Measurements from ENCODE around the gene REG1A. TPM values are rescaled to one million over a fixed set of nuclear protein-coding genes. Genes with fewer than 3 reads are reported as not detected.

Gene REG1A
- total and polyA plus RNA-seq, 4 donors: 2.3 to 9.2 (median 4.7) TPM; not detected in 1

DNA sequence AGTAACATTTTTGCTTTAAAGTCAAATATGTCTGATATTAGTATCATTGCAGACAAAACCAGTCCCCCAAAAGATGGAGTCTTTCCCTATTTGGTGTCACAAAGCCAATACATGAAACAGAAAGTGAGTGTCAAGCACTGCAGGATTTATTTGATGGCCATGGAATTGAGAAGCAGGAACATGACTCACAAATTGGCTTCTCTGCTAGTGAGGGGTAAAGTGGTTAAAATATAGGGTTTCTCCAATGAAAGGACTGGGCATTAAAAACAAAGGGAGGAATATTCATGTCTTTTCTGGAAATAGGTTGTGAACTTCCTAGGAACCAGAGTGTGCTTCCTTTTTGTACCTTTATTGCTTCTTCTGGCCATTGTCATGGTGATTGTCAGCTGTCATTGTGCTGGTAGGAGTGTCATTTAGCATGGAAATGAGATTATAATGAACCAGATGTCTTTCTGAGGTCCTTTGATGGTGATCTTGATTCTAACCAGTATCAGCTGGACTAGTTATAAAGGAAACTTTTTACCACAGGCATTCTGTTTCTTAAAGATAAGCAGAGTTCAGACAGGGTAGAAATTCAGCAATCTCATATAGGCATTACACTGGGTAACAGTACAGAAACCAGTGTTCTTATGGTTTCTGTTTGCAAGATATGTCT, 36.6 kb upstream of the REG1A start:
- H3K27ac ChIP-seq (ENCODE audit: low read depth in 1 of 2, low read length in 1 of 2): no peak overlapping the region
- no peaks in the 10 kb centered on the region for H3K36me3 ChIP-seq (ENCODE audit: control insufficient read depth in 4 of 4, insufficient read depth in 4 of 4, low read length in 4 of 4)
- H3K4me1 ChIP-seq (ENCODE audit: control insufficient read depth in 5 of 5, insufficient read depth in 5 of 5, low read length in 5 of 5): no peaks in the 10 kb centered on the region
- ATAC-seq (ENCODE audit: insufficient read depth, low FRiP score): no peak
- no peak for DNase-seq
- TF ChIP-seq, protein P1, sequence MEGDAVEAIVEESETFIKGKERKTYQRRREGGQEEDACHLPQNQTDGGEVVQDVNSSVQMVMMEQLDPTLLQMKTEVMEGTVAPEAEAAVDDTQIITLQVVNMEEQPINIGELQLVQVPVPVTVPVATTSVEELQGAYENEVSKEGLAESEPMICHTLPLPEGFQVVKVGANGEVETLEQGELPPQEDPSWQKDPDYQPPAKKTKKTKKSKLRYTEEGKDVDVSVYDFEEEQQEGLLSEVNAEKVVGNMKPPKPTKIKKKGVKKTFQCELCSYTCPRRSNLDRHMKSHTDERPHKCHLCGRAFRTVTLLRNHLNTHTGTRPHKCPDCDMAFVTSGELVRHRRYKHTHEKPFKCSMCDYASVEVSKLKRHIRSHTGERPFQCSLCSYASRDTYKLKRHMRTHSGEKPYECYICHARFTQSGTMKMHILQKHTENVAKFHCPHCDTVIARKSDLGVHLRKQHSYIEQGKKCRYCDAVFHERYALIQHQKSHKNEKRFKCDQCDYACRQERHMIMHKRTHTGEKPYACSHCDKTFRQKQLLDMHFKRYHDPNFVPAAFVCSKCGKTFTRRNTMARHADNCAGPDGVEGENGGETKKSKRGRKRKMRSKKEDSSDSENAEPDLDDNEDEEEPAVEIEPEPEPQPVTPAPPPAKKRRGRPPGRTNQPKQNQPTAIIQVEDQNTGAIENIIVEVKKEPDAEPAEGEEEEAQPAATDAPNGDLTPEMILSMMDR (IDR thresholded peaks at IDR 0.05; ENCODE audit: control extremely low read depth, extremely low read depth): no peak
- H3K4me3 ChIP-seq: no peak overlapping the region
- H3K9me3 ChIP-seq (ENCODE audit: control insufficient read depth in 4 of 4, insufficient read depth in 3 of 4, low read length in 3 of 4): no peaks in the 10 kb centered on the region
- no peak overlapping the region for H3K9ac ChIP-seq (ENCODE audit: insufficient read depth in 1 of 2, low read length in 2 of 2)
- H3K27me3 ChIP-seq (ENCODE audit: control insufficient read depth in 3 of 3, insufficient read depth in 3 of 3, low read length in 2 of 3): no peaks in the 10 kb centered on the region

DNA sequence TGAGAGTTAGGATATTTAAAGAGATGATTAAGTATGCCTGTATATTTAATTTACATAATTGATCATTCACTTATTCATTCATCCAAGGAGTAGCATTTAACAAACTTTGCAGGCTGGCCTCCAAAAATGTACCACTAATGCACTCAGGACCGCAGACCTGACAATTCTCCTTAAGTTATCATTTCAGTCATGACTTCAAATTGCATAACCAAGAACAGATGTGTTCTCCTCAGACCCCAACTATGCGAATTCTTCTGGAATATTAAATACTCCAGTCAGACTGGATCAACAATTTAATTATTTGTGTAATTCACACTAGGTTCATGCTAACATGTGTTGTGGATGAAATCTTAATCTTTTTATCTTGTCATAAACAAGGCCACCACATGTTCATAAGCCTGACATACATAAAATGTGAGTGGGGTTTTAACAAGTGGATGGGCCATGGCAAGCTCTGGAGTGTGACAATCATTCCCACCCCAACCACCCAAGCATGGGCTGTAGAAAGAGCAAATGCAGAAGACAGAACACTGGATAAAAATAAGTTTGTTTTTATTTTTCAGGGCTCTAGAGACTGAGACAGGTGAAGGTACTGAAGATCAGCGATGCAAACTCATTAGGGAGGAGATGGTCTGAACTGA, 35.7 kb upstream of the REG1A start:
- Histone ChIP-seq H3K4me1 (ENCODE audit: control insufficient read depth in 5 of 5, insufficient read depth in 5 of 5, low read length in 5 of 5) (no peaks in the 10 kb centered on the region), H3K4me3 (no peak overlapping the region), H3K36me3 (ENCODE audit: control insufficient read depth in 4 of 4, insufficient read depth in 4 of 4, low read length in 4 of 4) (no peaks in the 10 kb centered on the region), H3K9ac (ENCODE audit: insufficient read depth in 1 of 2, low read length in 2 of 2) (no peak overlapping the region), H3K9me3 (ENCODE audit: control insufficient read depth in 4 of 4, insufficient read depth in 3 of 4, low read length in 3 of 4) (no peaks in the 10 kb centered on the region), H3K27me3 (ENCODE audit: control insufficient read depth in 3 of 3, insufficient read depth in 3 of 3, low read length in 2 of 3) (no peaks in the 10 kb centered on the region), H3K27ac (ENCODE audit: low read depth in 1 of 2, low read length in 1 of 2) (no peak overlapping the region)
- 64 to 76% methylated on average over 3 of the region's 3 CpGs for WGBS, 2 donors
- no peak for ATAC-seq (ENCODE audit: insufficient read depth, low FRiP score)
- TF ChIP-seq, protein P1 (IDR thresholded peaks at IDR 0.05; ENCODE audit: control extremely low read depth, extremely low read depth): no peak
- DNase-seq: no peak

DNA sequence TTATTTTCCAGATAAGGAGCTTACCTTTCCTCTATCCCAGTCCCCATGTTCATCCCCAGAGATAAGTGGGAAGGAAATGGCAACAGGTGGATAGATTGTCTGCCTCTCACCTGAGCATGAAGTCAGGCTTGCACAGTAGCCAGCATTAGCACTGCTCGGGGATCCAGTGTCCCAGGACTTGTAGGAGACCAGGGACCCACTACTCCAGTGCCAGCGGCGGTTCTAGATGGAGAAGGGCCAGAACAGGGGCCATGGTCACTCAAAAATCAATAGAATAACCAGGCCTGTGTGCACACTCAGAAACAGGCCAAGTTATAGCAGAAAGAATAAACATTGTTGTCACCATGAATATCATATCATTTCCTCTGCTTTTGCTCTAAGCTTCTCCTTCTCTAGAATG, 34.9 kb upstream of the REG1A start:
- Histone ChIP-seq H3K4me1 (ENCODE audit: control insufficient read depth in 5 of 5, insufficient read depth in 5 of 5, low read length in 5 of 5) (no peaks in the 10 kb centered on the region), H3K9ac (ENCODE audit: insufficient read depth in 1 of 2, low read length in 2 of 2) (no peak overlapping the region), H3K9me3 (ENCODE audit: control insufficient read depth in 4 of 4, insufficient read depth in 3 of 4, low read length in 3 of 4) (no peaks in the 10 kb centered on the region), H3K4me3 (no peak overlapping the region), H3K36me3 (ENCODE audit: control insufficient read depth in 4 of 4, insufficient read depth in 4 of 4, low read length in 4 of 4) (no peaks in the 10 kb centered on the region), H3K27ac (ENCODE audit: low read depth in 1 of 2, low read length in 1 of 2) (no peak overlapping the region), H3K27me3 (ENCODE audit: control insufficient read depth in 3 of 3, insufficient read depth in 3 of 3, low read length in 2 of 3) (no peaks in the 10 kb centered on the region)
- no peak for DNase-seq
- ATAC-seq (ENCODE audit: insufficient read depth, low FRiP score): no peak
- WGBS, 2 donors: 83% methylated on average over 3 of the region's 3 CpGs
- TF ChIP-seq, protein P1 (IDR thresholded peaks at IDR 0.05; ENCODE audit: control extremely low read depth, extremely low read depth): no peak
